ENCODE results near the gene BLOC1S4.

Gene BLOC1S4

GRCh38 chr4:6693231-6694176 lies 22.5 kb upstream of the BLOC1S4 start, which contains the start of gene S100P:
TSS of gene S100P (plus strand) at chr4:6693878. CDS start at chr4:6693933, 55 bp downstream.
- DNase-seq (ENCODE audit: low read depth) = no peak
- TF ChIP-seq, protein P1, sequence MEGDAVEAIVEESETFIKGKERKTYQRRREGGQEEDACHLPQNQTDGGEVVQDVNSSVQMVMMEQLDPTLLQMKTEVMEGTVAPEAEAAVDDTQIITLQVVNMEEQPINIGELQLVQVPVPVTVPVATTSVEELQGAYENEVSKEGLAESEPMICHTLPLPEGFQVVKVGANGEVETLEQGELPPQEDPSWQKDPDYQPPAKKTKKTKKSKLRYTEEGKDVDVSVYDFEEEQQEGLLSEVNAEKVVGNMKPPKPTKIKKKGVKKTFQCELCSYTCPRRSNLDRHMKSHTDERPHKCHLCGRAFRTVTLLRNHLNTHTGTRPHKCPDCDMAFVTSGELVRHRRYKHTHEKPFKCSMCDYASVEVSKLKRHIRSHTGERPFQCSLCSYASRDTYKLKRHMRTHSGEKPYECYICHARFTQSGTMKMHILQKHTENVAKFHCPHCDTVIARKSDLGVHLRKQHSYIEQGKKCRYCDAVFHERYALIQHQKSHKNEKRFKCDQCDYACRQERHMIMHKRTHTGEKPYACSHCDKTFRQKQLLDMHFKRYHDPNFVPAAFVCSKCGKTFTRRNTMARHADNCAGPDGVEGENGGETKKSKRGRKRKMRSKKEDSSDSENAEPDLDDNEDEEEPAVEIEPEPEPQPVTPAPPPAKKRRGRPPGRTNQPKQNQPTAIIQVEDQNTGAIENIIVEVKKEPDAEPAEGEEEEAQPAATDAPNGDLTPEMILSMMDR (conservative IDR thresholded peaks at IDR 0.05; ENCODE audit: control insufficient read depth, insufficient read depth, low read depth, low read length) = no peak
- no peak within 1 kb of the TSS for H3K4me3 ChIP-seq (ENCODE audit: control insufficient read depth, low read depth, low read length)

GRCh38 chr4:6694177-6694901 lies 21.6 kb upstream of the BLOC1S4 start:
- no peak for DNase-seq (ENCODE audit: low read depth)
- no peak overlapping the region for H3K4me3 ChIP-seq (ENCODE audit: control insufficient read depth, low read depth, low read length)
- TF ChIP-seq, protein P1 (conservative IDR thresholded peaks at IDR 0.05; ENCODE audit: control insufficient read depth, insufficient read depth, low read depth, low read length) = no peak

- H3K4me3 ChIP-seq (ENCODE audit: control insufficient read depth, low read depth, low read length) = no peak overlapping the region
- DNase-seq (ENCODE audit: low read depth) = no peak
- TF ChIP-seq, protein P1 (conservative IDR thresholded peaks at IDR 0.05; ENCODE audit: control insufficient read depth, insufficient read depth, low read depth, low read length) = no peak
These were observed 20.0 kb upstream of the BLOC1S4 start for GRCh38 chr4:6695660-6696610.

DNA sequence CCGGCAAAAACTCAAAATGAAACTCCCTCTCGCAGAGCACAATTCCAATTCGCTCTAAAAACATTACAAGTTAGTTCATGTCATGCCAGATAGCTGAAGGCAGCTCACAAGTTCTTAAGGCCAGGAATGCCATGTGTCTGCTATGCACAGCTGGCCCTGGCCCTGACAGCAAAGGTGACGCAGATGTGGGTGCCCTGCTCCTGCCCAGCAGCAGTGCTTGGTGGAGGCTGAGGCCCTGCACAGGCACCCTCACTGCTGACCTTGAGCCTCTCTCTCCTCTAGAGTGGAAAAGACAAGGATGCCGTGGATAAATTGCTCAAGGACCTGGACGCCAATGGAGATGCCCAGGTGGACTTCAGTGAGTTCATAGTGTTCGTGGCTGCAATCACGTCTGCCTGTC lies 19.4 kb upstream of the BLOC1S4 start:
- no peak overlapping the region for H3K4me3 ChIP-seq (ENCODE audit: control insufficient read depth, low read depth, low read length)
- TF ChIP-seq, protein P1 (conservative IDR thresholded peaks at IDR 0.05; ENCODE audit: control insufficient read depth, insufficient read depth, low read depth, low read length) = no peak
- no peak for DNase-seq (ENCODE audit: low read depth)

DNA sequence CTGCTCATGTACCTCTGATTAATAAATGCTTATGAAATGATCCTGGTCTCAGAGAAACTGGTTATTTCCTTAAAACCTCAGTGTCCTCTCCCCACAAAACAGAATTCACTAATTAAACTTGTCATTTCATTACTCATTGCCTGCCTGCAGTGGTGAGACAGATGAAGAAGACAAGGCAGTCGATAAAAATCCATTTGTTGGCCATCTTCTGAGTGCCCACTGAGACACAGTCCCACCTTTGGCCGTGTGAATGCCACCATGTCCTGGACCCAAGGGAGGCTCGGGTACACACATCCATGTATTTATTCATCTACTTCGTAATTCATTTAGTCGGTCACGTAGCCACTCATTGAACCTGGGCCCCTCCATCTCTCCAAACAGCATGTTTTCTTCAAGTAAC lies 18.8 kb upstream of the BLOC1S4 start:
- no peak for DNase-seq (ENCODE audit: low read depth)
- TF ChIP-seq, protein P1 (conservative IDR thresholded peaks at IDR 0.05; ENCODE audit: control insufficient read depth, insufficient read depth, low read depth, low read length) = no peak
- no peak overlapping the region for H3K4me3 ChIP-seq (ENCODE audit: control insufficient read depth, low read depth, low read length)

GRCh38 chr4:6699388-6699787 lies 16.6 kb upstream of the BLOC1S4 start:
- no peak for DNase-seq (ENCODE audit: low read depth)
- no peak overlapping the region for H3K4me3 ChIP-seq (ENCODE audit: control insufficient read depth, low read depth, low read length)
- TF ChIP-seq, protein P1 (conservative IDR thresholded peaks at IDR 0.05; ENCODE audit: control insufficient read depth, insufficient read depth, low read depth, low read length) = no peak

Data from fibroblast of mammary gland (primary cell).